Fibroblast of skin of right quadriceps (primary cell): ENCODE measurements around the gene SPIRE1.
"Not testable (repeated sequence)": the region's sequence is repeated elsewhere in the genome, so short reads cannot be mapped to it uniquely, and the experiment has no call there.

Experiments
- DNase-seq: peaks from one replicate; pipeline ENCODE4 v3.0.0-alpha.2; 2013

Gene SPIRE1

GRCh38 chr18:12551943-12552878 lies 105.7 kb downstream of the SPIRE1 start:
- DNase-seq: peak; percentile 34

- not testable (repeated sequence) for DNase-seq
These were observed 106.4 kb downstream of the SPIRE1 start for GRCh38 chr18:12551466-12551865.

GRCh38 chr18:12543697-12544096 lies 114.2 kb downstream of the SPIRE1 start:
- DNase-seq: no peak

GRCh38 chr18:12540751-12541150 lies 117.2 kb downstream of the SPIRE1 start:
- DNase-seq: no peak

- peak; percentile 13 for DNase-seq
These were observed 118.7 kb downstream of the SPIRE1 start for GRCh38 chr18:12539158-12539557.

GRCh38 chr18:12534820-12535219 lies 123.1 kb downstream of the SPIRE1 start:
- no peak for DNase-seq

- DNase-seq: no peak
These were observed 125.2 kb downstream of the SPIRE1 start for GRCh38 chr18:12532661-12533060.

- DNase-seq: no peak
These were observed 126.2 kb downstream of the SPIRE1 start for GRCh38 chr18:12531749-12532148.

GRCh38 chr18:12520442-12520992 lies 137.4 kb downstream of the SPIRE1 start:
- DNase-seq: peak; percentile 55

- peak; percentile 18 for DNase-seq
These were observed 138.9 kb downstream of the SPIRE1 start for GRCh38 chr18:12518832-12519531.

GRCh38 chr18:12518326-12518725 lies 139.6 kb downstream of the SPIRE1 start:
- DNase-seq: peak; percentile 60

GRCh38 chr18:12517142-12517825 lies 140.6 kb downstream of the SPIRE1 start:
- DNase-seq: no peak

- no peak for DNase-seq
These were observed 141.8 kb downstream of the SPIRE1 start for GRCh38 chr18:12516049-12516630.

- DNase-seq: no peak
These were observed 142.4 kb downstream of the SPIRE1 start for GRCh38 chr18:12515550-12515949.

- DNase-seq: no peak
These were observed 150.9 kb downstream of the SPIRE1 start for GRCh38 chr18:12507007-12507406.

- DNase-seq: no peak
These were observed 156.9 kb downstream of the SPIRE1 start for GRCh38 chr18:12500986-12501385.

GRCh38 chr18:12497839-12498238 lies 160.1 kb downstream of the SPIRE1 start:
- DNase-seq: no peak

GRCh38 chr18:12497296-12497695 lies 160.6 kb downstream of the SPIRE1 start:
- no peak for DNase-seq

GRCh38 chr18:12492907-12493306 lies 165.0 kb downstream of the SPIRE1 start:
- DNase-seq: no peak

- no peak for DNase-seq
These were observed 166.1 kb downstream of the SPIRE1 start for GRCh38 chr18:12491611-12492435.

- DNase-seq: no peak
These were observed 172.3 kb downstream of the SPIRE1 start for GRCh38 chr18:12485479-12486105.
